Kasumi-1 (cell line): ENCODE results near the gene TSC2.

Source experiments
- DNase-seq, 2 experiments: peaks; one replicate each; lab custom pipeline; 2025; lab: John Stamatoyannopoulos, UW

Gene TSC2

GRCh38 chr16:2047330-2048115 lies at the start of gene TSC2, which contains the start of gene NTHL1:
TSC2 (plus strand) TSS chr16:2047985; CDS start chr16:2048616, 631 bp downstream.
NTHL1 (minus strand) TSS chr16:2047834; CDS start chr16:2047823, 11 bp downstream.
- peak; percentile 72 to 76 for DNase-seq

GRCh38 chr16:1998360-1998835 lies 49.4 kb upstream of the TSC2 start:
- no peak for DNase-seq

- DNase-seq: no peak
These were observed 48.7 kb upstream of the TSC2 start for GRCh38 chr16:1998852-1999801.

- DNase-seq: no peak
These were observed 47.8 kb upstream of the TSC2 start for GRCh38 chr16:1999866-2000514.

GRCh38 chr16:2001035-2001434 lies 46.8 kb upstream of the TSC2 start:
- no peak for DNase-seq

GRCh38 chr16:2001456-2002355 lies 46.1 kb upstream of the TSC2 start:
- DNase-seq: no peak

GRCh38 chr16:2002406-2003230 lies 45.2 kb upstream of the TSC2 start:
- no peak for DNase-seq

GRCh38 chr16:2003231-2003826 lies 44.5 kb upstream of the TSC2 start:
- no peak for DNase-seq

- peak; percentile 59 to 60 for DNase-seq
These were observed 43.8 kb upstream of the TSC2 start for GRCh38 chr16:2003827-2004641.

GRCh38 chr16:2004795-2005517 lies 42.8 kb upstream of the TSC2 start:
- no peak for DNase-seq

- no peak for DNase-seq
These were observed 42.1 kb upstream of the TSC2 start for GRCh38 chr16:2005646-2006045.

GRCh38 chr16:2006317-2006716 lies 41.5 kb upstream of the TSC2 start:
- DNase-seq: no peak

GRCh38 chr16:2007081-2007836 lies 40.5 kb upstream of the TSC2 start:
- DNase-seq: no peak

GRCh38 chr16:2008009-2008526 lies 39.7 kb upstream of the TSC2 start:
- DNase-seq: peak; percentile 24 to 38

- DNase-seq: no peak
These were observed 39.1 kb upstream of the TSC2 start for GRCh38 chr16:2008631-2009163.

GRCh38 chr16:2009164-2009711 lies 38.5 kb upstream of the TSC2 start:
- DNase-seq: no peak
